Left lobe of liver (tissue), 2 donors: Measurements from ENCODE around the gene C1orf210. TPM values are rescaled to one million over a fixed set of nuclear protein-coding genes. Genes with fewer than 3 reads are reported as not detected.

Source experiments
- ATAC-seq: fragments of 200-7000 bp; cut with Tn5 transposase; one replicate; pipeline ENCODE4 v1.9.1; 2020; ENCODE audit warnings: mild to moderate bottlenecking, moderate library complexity
- DNase-seq: peaks from one replicate; pipeline ENCODE4 v3.0.0-alpha.2; 2020; ENCODE audit warnings: low spot score
- total RNA-seq: library from RNA; stranded (reverse); gene quantifications from one replicate; pipeline ENCODE4 v1.2.1, GENCODE V29; 2021
- donor health status: DM: no; HTN: no; CAD: no; lungs with moderate emphysema.
- donor health status: DM: no; HTN: yes; CAD: no.

C1orf210 gene
- total RNA-seq, result 2.6 TPM

- DNase-seq (peak; percentile 66), ATAC-seq (peak; percentile 67)
Measured at GRCh38 chr1:43285269-43285990, at the start of gene C1orf210. Gene C1orf210 (minus strand): TSS chr1:43285581. CDS start chr1:43283270, 2,311 bp downstream.

- peak; percentile 82 for ATAC-seq
Measured at GRCh38 chr1:43334453-43335205, 49.2 kb upstream of the C1orf210 start.

GRCh38 chr1:43331688-43332087, 46.3 kb upstream of the C1orf210 start:
- DNase-seq (no peak), ATAC-seq (no peak)

More at GRCh38 chr1:43334453-43335205, 49.2 kb upstream of the C1orf210 start:
- no peak for DNase-seq

GRCh38 chr1:43329995-43330751, 44.8 kb upstream of the C1orf210 start:
- ATAC-seq (peak; percentile 51), DNase-seq (no peak)

- no peak for DNase-seq
- ATAC-seq, result no peak
Measured at GRCh38 chr1:43327549-43328292, 42.3 kb upstream of the C1orf210 start.

- DNase-seq (no peak), ATAC-seq (no peak)
Measured at GRCh38 chr1:43325381-43325780, 40.0 kb upstream of the C1orf210 start.

GRCh38 chr1:43324810-43325209, 39.4 kb upstream of the C1orf210 start:
- ATAC-seq (no peak), DNase-seq (no peak)

GRCh38 chr1:43322506-43322905, 37.1 kb upstream of the C1orf210 start:
- no peak for DNase-seq
- no peak for ATAC-seq

- ATAC-seq, result no peak
- no peak for DNase-seq
Measured at GRCh38 chr1:43321331-43321891, 36.0 kb upstream of the C1orf210 start.

GRCh38 chr1:43319766-43320165, 34.4 kb upstream of the C1orf210 start:
- DNase-seq, result no peak
- no peak for ATAC-seq

GRCh38 chr1:43319288-43319687, 33.9 kb upstream of the C1orf210 start:
- ATAC-seq (no peak), DNase-seq (no peak)

GRCh38 chr1:43318831-43319230, 33.5 kb upstream of the C1orf210 start:
- ATAC-seq (no peak), DNase-seq (no peak)

- no peak for DNase-seq
- no peak for ATAC-seq
Measured at GRCh38 chr1:43317817-43318471, 32.6 kb upstream of the C1orf210 start.

GRCh38 chr1:43316738-43317520, 31.5 kb upstream of the C1orf210 start:
- DNase-seq (no peak), ATAC-seq (no peak)

GRCh38 chr1:43315963-43316737, 30.8 kb upstream of the C1orf210 start:
- ATAC-seq (no peak), DNase-seq (no peak)

GRCh38 chr1:43315481-43315880, 30.1 kb upstream of the C1orf210 start:
- DNase-seq, result no peak

GRCh38 chr1:43314233-43314632, 28.9 kb upstream of the C1orf210 start:
- DNase-seq (no peak), ATAC-seq (no peak)

More at GRCh38 chr1:43315481-43315880, 30.1 kb upstream of the C1orf210 start:
- ATAC-seq, result no peak

GRCh38 chr1:43313771-43314170, 28.4 kb upstream of the C1orf210 start:
- peak; percentile 73 for ATAC-seq
- peak; percentile 90 for DNase-seq
